Mesenchymal stem cell (in vitro differentiated cells and primary cell): ENCODE results near the gene CDHR5.

ENCODE experiments used
- DNase-seq: peaks from one replicate; pipeline ENCODE4 v3.0.0-alpha.2; 2013
- H2AFZ ChIP-seq: one replicate; pipeline ENCODE4 v1.6.1; 2013; ENCODE audit warnings: low read depth, mild to moderate bottlenecking, control low read depth, inconsistent platforms, low read length, moderate library complexity
- H2AK5ac ChIP-seq: 2 replicates; pipeline ENCODE4 v1.6.1; 2013; ENCODE audit warnings: low read length, moderate library complexity, mild to moderate bottlenecking, inconsistent platforms; ENCODE audit not compliant: severe bottlenecking
- H2BK120ac ChIP-seq: one replicate; pipeline ENCODE4 v1.6.1; 2013; ENCODE audit warnings: low read depth, mild to moderate bottlenecking, inconsistent platforms, low read length, moderate library complexity
- H2BK12ac ChIP-seq, 2 experiments: one replicate each; pipeline ENCODE4 v1.6.1; 2013; ENCODE audit warnings: inconsistent platforms in 2 of 2, low read length in 2 of 2, mild to moderate bottlenecking in 2 of 2, moderate library complexity in 2 of 2, control low read depth in 1 of 2
- H2BK15ac ChIP-seq: one replicate; pipeline ENCODE4 v1.6.1; 2013; ENCODE audit warnings: mild to moderate bottlenecking, low read depth, inconsistent platforms; ENCODE audit not compliant: poor library complexity, severe bottlenecking
- H2BK5ac ChIP-seq: 2 replicates; pipeline ENCODE4 v1.6.1; 2013; ENCODE audit warnings: low read depth, mild to moderate bottlenecking, low read length, control low read depth, inconsistent platforms; ENCODE audit not compliant: poor library complexity, severe bottlenecking
- H3K14ac ChIP-seq, 2 experiments: one replicate each; pipeline ENCODE4 v1.6.1; 2013; ENCODE audit warnings: inconsistent platforms in 2 of 2, low read length in 2 of 2, control low read depth in 1 of 2, mild to moderate bottlenecking in 1 of 2, moderate library complexity in 1 of 2
- H3K18ac ChIP-seq, 2 experiments: one replicate each; pipeline ENCODE4 v1.6.1; 2013; ENCODE audit warnings: inconsistent platforms in 2 of 2, low read length in 2 of 2, control low read depth in 1 of 2, low read depth in 1 of 2, mild to moderate bottlenecking in 1 of 2
- H3K23ac ChIP-seq, 2 experiments: one replicate each; pipeline ENCODE4 v1.6.1; 2013; ENCODE audit warnings: inconsistent platforms in 2 of 2, low read length in 2 of 2, mild to moderate bottlenecking in 2 of 2, moderate library complexity in 2 of 2, control low read depth in 1 of 2
- H3K27ac ChIP-seq: 2 replicates; pipeline ENCODE4 v1.5.1; 2013; ENCODE audit warnings: mild to moderate bottlenecking, moderate library complexity, low read length, control low read depth, inconsistent platforms; ENCODE audit not compliant: poor library complexity, severe bottlenecking
- H3K27me3 ChIP-seq, 2 experiments: 2 replicates each; pipeline versions ENCODE4 v1.6.1 to v1.7.0; 2013; ENCODE audit warnings: low read length in 2 of 2, mild to moderate bottlenecking in 2 of 2, moderate library complexity in 2 of 2, control low read depth in 1 of 2, inconsistent platforms in 1 of 2; ENCODE audit not compliant: control insufficient read depth in 1 of 2, insufficient read depth in 1 of 2
- H3K36me3 ChIP-seq, 2 experiments: 2 replicates each; pipeline versions ENCODE4 v1.6.1 to v1.7.0; 2013; ENCODE audit warnings: low read length in 2 of 2, control low read depth in 1 of 2, inconsistent platforms in 1 of 2, low read depth in 1 of 2, mild to moderate bottlenecking in 1 of 2; ENCODE audit not compliant: insufficient read depth in 2 of 2, control insufficient read depth in 1 of 2
- H3K4ac ChIP-seq, 2 experiments: one replicate each; pipeline ENCODE4 v1.6.1; 2013; ENCODE audit warnings: inconsistent platforms in 2 of 2, low read length in 2 of 2, mild to moderate bottlenecking in 2 of 2, moderate library complexity in 2 of 2, control low read depth in 1 of 2, low read depth in 1 of 2
- H3K4me1 ChIP-seq: 2 replicates; pipeline ENCODE4 v1.6.1; 2013; ENCODE audit warnings: low read depth, low read length, control low read depth; ENCODE audit not compliant: control insufficient read depth, insufficient read depth
- H3K4me2 ChIP-seq: 2 replicates; pipeline ENCODE4 v1.6.1; 2013; ENCODE audit warnings: low read length, mild to moderate bottlenecking, inconsistent platforms; ENCODE audit not compliant: poor library complexity, severe bottlenecking
- H3K4me3 ChIP-seq, 2 experiments: 2 replicates each; pipeline versions ENCODE4 v1.5.1 to v1.7.0; 2013; ENCODE audit warnings: low read length in 2 of 2, mild to moderate bottlenecking in 2 of 2, control low read depth in 1 of 2, low read depth in 1 of 2; ENCODE audit not compliant: insufficient read depth in 1 of 2
- H3K79me1 ChIP-seq: replicated peaks from 2 replicates; pipeline ENCODE4 v1.6.1; 2013; ENCODE audit warnings: mild to moderate bottlenecking, control low read depth, low read length, inconsistent platforms; ENCODE audit not compliant: poor library complexity, severe bottlenecking
- H3K9ac ChIP-seq: 2 replicates; pipeline ENCODE4 v1.7.0; 2013; ENCODE audit warnings: mild to moderate bottlenecking, low read length, moderate library complexity
- H3K9me3 ChIP-seq: 2 replicates; pipeline ENCODE4 v1.7.0; 2013; ENCODE audit warnings: mild to moderate bottlenecking, low read length; ENCODE audit not compliant: control insufficient read depth
- H4K8ac ChIP-seq: one replicate; pipeline ENCODE4 v1.6.1; 2013; ENCODE audit warnings: inconsistent platforms, mild to moderate bottlenecking, low read length, moderate library complexity
- H4K91ac ChIP-seq: one replicate; pipeline ENCODE4 v1.6.1; 2013; ENCODE audit warnings: mild to moderate bottlenecking, low read length, inconsistent platforms
- WGBS: methylation state at CpG from one replicate; pipeline ENCODE4 v1.1.7; 2013; ENCODE audit warnings: mixed read lengths; 5-methylcytosine and 5-hydroxymethylcytosine counted together

The CDHR5 gene

DNA sequence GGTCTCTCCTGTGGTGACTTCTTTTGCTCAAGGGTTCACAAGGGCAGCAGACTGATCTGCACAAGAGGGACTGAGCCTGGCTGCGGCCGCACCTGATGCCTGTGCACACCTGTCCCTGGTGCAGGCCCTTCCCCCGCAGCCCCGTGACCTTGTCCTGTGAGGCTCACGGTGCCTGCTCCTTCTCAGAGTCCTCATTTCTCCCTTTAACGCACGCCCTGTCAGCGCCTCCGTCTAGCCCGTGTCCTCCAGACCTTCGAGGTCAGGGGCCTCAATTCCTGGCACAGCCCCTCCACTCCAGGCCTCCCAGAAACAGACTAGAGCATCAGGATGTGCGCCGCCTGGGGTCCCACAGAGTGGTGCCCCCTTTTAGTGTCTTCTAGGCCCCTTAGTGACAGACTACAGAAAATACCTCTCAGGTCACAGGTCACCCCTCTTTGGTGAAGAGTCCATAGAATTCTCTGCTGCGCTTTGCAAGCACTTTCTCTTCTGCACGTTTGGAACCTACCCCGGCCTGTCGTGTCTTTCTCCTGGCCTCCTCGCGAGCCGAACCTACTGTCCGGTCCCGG lies 11.3 kb upstream of the CDHR5 start:
- no peak overlapping the region for H4K8ac ChIP-seq
- peak overlapping the region; percentile 11 for H4K91ac ChIP-seq
- H2BK15ac ChIP-seq = no peak overlapping the region
- peaks cover 14 to 28% of the 10 kb centered on the region in 2 experiments for H3K27me3 ChIP-seq
- H2AFZ ChIP-seq = no peak overlapping the region
- H3K9ac ChIP-seq = no peak overlapping the region
- no peak overlapping the region for H3K4me3 ChIP-seq
- H2BK12ac ChIP-seq = no peak overlapping the region
- H3K9me3 ChIP-seq = no peaks in the 10 kb centered on the region
- H3K4ac ChIP-seq = no peak overlapping the region
- no peak overlapping the region for H3K14ac ChIP-seq
- H3K4me1 ChIP-seq = peaks cover 44% of the 10 kb centered on the region
- H2BK5ac ChIP-seq = no peak overlapping the region
- H3K23ac ChIP-seq = no peak overlapping the region
- WGBS = 57% methylated on average over 22 of the region's 22 CpGs
- no peak overlapping the region for H3K27ac ChIP-seq
- H3K4me2 ChIP-seq = no peak overlapping the region
- peaks cover 0 to 19% of the 10 kb centered on the region in 2 experiments for H3K36me3 ChIP-seq
- DNase-seq = no peak
- peaks cover 2% of the 10 kb centered on the region for H3K79me1 ChIP-seq
- H2BK120ac ChIP-seq = no peak overlapping the region
- no peak overlapping the region for H2AK5ac ChIP-seq
- no peak overlapping the region for H3K18ac ChIP-seq

DNA sequence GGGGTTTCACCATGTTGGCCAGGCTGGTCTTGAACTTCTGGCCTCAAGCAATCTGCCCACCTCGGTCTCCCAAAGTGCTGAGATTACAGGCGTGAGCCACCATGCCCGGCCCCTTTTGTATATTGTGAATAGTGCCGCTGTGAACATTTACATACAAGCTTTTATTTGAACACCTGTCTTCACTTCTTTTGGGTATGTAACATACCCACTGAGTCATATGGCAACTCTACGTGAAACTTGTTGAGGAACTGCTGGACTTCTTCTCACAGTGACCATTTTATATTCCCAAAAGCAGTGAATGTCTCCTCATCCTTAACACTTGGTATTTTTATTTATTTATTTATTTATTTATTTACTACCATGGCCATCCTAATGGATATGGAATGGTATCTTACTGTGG lies 6.1 kb upstream of the CDHR5 start:
- H2BK5ac ChIP-seq = no peak overlapping the region
- H2AFZ ChIP-seq = no peak overlapping the region
- H2BK15ac ChIP-seq = no peak overlapping the region
- no peak overlapping the region for H2AK5ac ChIP-seq
- H4K91ac ChIP-seq = no peak overlapping the region
- H3K23ac ChIP-seq = no peak overlapping the region
- H3K4me3 ChIP-seq = no peak overlapping the region
- H3K9me3 ChIP-seq = no peaks in the 10 kb centered on the region
- no peak overlapping the region for H3K27ac ChIP-seq
- H3K36me3 ChIP-seq = peaks cover 0 to 9% of the 10 kb centered on the region in 2 experiments
- H3K9ac ChIP-seq = no peak overlapping the region
- no peak overlapping the region for H2BK12ac ChIP-seq
- H3K27me3 ChIP-seq = peaks cover 8 to 16% of the 10 kb centered on the region in 2 experiments
- no peak overlapping the region for H3K4me2 ChIP-seq
- H4K8ac ChIP-seq = no peak overlapping the region
- no peak for DNase-seq
- 95% methylated on average over 5 of the region's 5 CpGs for WGBS
- no peak overlapping the region for H3K14ac ChIP-seq
- H3K18ac ChIP-seq = no peak overlapping the region
- H3K79me1 ChIP-seq = no peaks in the 10 kb centered on the region
- H2BK120ac ChIP-seq = no peak overlapping the region
- no peak overlapping the region for H3K4ac ChIP-seq
- H3K4me1 ChIP-seq = peaks cover 16% of the 10 kb centered on the region

DNA sequence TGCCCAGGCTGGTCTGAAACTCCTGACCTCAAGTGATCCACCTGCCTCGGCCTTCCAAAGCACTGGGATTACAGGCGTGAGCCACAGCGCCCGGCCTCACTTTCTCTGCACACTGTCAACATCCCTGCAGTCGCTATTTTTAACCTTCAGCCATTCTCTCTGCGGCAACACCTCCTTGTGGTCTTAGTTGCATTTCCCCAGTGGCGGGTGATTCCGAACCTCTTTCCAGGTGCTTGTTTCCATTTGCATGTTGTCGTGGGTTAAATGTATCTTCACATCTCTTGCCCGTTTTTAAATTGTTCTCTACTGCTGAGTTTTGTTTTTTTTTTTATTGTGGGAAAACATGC lies 4.5 kb upstream of the CDHR5 start:
- peaks cover 20% of the 10 kb centered on the region for H3K4me1 ChIP-seq
- 84% methylated on average over 8 of the region's 10 CpGs for WGBS

DNA sequence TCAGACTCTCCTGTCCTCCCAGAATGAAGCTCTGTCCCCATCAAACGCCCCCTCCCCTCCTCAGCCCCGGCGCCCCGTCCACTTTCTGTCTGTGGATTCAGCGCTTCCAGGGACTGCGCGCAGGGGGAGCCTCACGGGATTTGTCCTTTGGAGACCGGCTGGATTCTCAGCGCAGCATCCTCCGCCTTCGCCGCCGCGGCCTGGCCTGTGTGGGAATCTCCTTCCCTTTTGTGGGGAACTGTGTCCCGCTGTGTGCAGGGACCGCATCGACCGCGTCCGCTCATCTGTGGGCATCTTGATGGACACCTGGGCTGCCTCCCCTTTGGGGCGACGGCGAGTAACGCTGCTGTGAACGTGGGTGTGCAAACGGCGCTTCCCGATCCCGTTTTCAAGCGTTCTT lies 3.3 kb upstream of the CDHR5 start:
- H3K27me3 ChIP-seq = peaks cover 18% of the 10 kb centered on the region in 2 experiments
- no peak for DNase-seq
- H3K27ac ChIP-seq = no peak overlapping the region
- peaks cover 2% of the 10 kb centered on the region for H3K79me1 ChIP-seq
- H4K91ac ChIP-seq = peak overlapping the region; percentile 25
- no peak overlapping the region for H2BK120ac ChIP-seq
- no peak overlapping the region for H2BK5ac ChIP-seq
- H3K14ac ChIP-seq = no peak overlapping the region
- H3K9me3 ChIP-seq = no peaks in the 10 kb centered on the region
- H4K8ac ChIP-seq = no peak overlapping the region
- WGBS = 92% methylated on average over 31 of the region's 31 CpGs
- no peak overlapping the region for H2BK12ac ChIP-seq
- H3K9ac ChIP-seq = no peak overlapping the region
- no peak overlapping the region for H2BK15ac ChIP-seq
- H3K4ac ChIP-seq = no peak overlapping the region
- H3K4me2 ChIP-seq = no peak overlapping the region
- no peak overlapping the region for H3K4me3 ChIP-seq
- H2AFZ ChIP-seq = no peak overlapping the region
- no peak overlapping the region for H3K23ac ChIP-seq
- H2AK5ac ChIP-seq = peak overlapping the region; percentile 56
- peaks cover 23% of the 10 kb centered on the region for H3K4me1 ChIP-seq
- H3K18ac ChIP-seq = no peak overlapping the region
- H3K36me3 ChIP-seq = peaks cover 0 to 32% of the 10 kb centered on the region in 2 experiments

More for the DNA sequence above, 4.5 kb upstream of the CDHR5 start:
- no peak overlapping the region for H2BK12ac ChIP-seq
- H3K9ac ChIP-seq = no peak overlapping the region
- H4K8ac ChIP-seq = no peak overlapping the region
- no peak overlapping the region for H2BK15ac ChIP-seq
- no peak overlapping the region for H4K91ac ChIP-seq
- no peak overlapping the region for H3K23ac ChIP-seq
- H3K18ac ChIP-seq = no peak overlapping the region
- H2BK120ac ChIP-seq = no peak overlapping the region
- H3K4ac ChIP-seq = no peak overlapping the region
- no peak overlapping the region for H3K4me2 ChIP-seq
- no peak overlapping the region for H3K27ac ChIP-seq
- H2AK5ac ChIP-seq = no peak overlapping the region
- no peak overlapping the region for H3K4me3 ChIP-seq
- peaks cover under 1% of the 10 kb centered on the region for H3K79me1 ChIP-seq
- DNase-seq = no peak
- H3K14ac ChIP-seq = no peak overlapping the region
- H2AFZ ChIP-seq = no peak overlapping the region
- peaks cover 0 to 22% of the 10 kb centered on the region in 2 experiments for H3K36me3 ChIP-seq
- H2BK5ac ChIP-seq = no peak overlapping the region
- H3K9me3 ChIP-seq = no peaks in the 10 kb centered on the region
- H3K27me3 ChIP-seq = peaks cover 18% of the 10 kb centered on the region in 2 experiments
